GM12891 (cell line): Measurements from ENCODE around the gene MMP20.

Source experiments
- POLR2A ChIP-seq: IDR thresholded peaks from 2 replicates; pipeline ENCODE4 v1.6.1; 2011; ENCODE audit warnings: low read depth, low read length, control low read depth
- POLR2AphosphoS5 ChIP-seq: IDR thresholded peaks from 2 replicates; pipeline ENCODE4 v1.6.1; 2011; ENCODE audit warnings: low read depth, low read length, control low read depth
- TAF1 ChIP-seq: IDR thresholded peaks from 2 replicates; pipeline ENCODE4 v1.6.1; 2011; ENCODE audit warnings: low read depth, low read length, control low read depth

DNA sequence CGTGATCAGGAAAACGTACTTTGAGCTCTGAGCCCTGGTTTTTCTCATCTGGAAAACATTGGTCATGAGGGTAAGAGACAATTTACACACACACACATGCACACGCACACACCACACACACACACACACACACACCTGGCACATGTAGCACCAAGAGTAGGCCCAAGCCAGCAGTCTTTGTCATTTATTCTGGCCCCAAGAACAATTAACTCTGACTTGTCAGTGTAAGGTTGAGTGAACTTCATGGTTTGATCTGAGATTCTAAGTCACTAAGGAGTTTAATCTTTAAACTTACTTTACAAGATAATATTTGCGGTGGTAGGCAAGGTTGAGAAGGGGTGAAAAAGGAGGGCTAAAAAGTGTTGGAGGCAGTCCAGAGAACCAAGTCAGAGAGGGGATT lies 44.1 kb downstream of the MMP20 start:
- no peak for TF ChIP-seq POLR2AphosphoS5
- no peak for TF ChIP-seq TAF1
- no peak for TF ChIP-seq POLR2A
